SH-SY5Y (cell line): ENCODE data around the gene MAST4.

Experiments used
- GATA2 ChIP-seq: IDR thresholded peaks from 2 replicates; pipeline ENCODE4 v1.6.1; 2011; ENCODE audit warnings: mild to moderate bottlenecking, low read depth, low read length
- GATA3 ChIP-seq: IDR thresholded peaks from 2 replicates; pipeline ENCODE4 v1.6.1; 2011; ENCODE audit warnings: low read depth, mild to moderate bottlenecking, low read length, moderate library complexity

DNA sequence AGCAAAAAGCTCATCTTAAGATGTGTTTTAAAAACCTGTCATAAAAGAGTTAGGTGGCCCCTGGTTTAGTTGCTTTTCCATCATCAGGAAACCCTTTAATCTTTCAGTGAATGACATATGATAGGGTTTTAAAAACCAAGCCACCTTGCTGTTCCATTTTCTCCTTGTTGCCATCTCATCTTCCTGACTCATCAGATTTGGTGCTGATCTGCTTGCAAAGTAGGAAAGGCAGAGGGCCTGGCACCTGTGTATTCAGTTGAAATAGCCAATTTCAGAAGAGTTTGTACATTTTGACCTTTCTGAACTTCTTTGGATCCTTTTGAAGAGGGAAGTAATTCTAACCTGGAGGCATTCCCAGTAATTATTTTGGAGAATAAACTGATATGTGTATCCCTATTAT is 327.7 kb downstream of the MAST4 start:
- TF ChIP-seq GATA2 = no peak
- no peak for TF ChIP-seq GATA3
